Stimulated activated CD4-positive, alpha-beta T cell treated with anti-CD3 and anti-CD28 coated beads, Interleukin-2, amount 100 ng/mL, for 24 hours (primary cell): Measurements from ENCODE around the gene GPATCH8.

Source experiments
- DNase-seq, 2 donors: peaks; one replicate each; pipeline ENCODE4 v3.0.0-alpha.2; 2020

The GPATCH8 gene

DNA sequence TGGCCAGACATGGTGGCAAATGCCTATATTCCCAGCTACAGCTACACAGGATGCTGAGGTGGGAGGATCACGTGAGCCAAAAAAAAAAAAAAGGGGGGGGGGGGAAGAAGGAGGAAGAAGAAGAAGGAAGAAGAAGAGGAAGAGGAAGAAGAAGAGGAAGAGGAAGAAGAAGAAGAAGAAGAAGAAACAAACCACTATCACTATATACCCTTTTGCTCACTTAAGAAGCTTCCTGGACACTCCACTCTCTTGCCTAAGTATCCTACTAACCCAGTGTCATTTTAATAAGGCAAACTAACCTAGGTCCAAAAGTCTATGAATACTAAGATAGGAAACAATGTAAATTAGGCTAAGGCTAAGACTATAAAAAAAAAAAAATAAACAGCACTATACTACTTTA lies 54.8 kb downstream of the GPATCH8 start:
- DNase-seq = no peak

DNA sequence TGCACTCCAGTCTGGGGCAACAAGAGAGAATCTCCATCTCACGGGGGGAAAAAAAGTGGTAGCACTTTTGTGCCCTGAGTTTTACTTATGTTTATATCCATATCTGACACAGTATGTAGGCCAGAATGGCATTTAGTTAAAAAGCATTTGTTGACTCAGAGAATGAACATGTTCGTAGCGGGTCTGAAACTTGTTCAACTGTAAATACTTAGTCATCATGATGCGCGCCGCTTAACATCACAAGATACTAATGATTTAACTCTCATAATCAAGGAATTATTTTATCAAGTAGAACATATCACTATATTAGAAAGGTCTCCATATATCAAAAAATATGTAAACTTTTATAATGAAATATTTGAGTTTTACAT lies 58.5 kb downstream of the GPATCH8 start:
- no peak for DNase-seq

DNA sequence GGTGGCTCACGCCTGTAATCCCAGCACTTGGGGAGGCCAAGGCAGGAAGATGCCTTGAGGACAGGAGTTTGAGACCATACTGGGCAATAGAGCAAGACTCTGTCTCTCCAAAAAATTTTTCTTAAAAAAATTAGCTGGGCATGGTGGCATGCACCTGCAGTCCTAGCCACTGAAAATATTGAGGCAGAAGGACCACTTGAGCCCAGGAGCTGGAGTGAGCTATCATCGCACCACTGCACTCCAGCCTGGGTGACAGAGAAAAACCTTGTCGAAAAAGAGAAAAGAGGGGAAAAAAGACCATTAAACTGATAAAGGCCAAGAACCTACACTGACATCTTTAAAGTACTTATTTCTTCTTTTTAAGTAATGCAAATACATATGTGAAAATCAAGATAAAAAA lies 60.4 kb downstream of the GPATCH8 start:
- no peak for DNase-seq

DNA sequence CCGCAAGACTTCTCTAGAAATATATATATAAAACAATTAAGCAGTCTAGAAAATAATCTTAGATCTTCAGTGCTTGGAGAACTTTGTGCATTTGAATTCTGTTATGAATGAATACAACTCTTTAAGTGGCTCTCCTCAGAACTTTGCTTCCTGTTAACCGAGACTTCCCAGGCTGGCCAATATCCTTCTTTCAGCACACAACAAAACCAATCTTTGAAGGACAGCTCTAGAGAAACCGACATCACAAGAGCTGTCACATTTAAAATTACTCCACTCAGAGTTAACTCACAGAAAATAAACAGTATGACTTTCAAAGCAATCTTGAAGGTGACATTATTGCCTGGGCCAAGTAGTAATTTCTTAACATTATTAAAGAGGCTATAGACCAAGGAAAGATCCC lies 64.0 kb downstream of the GPATCH8 start:
- DNase-seq = no peak

DNA sequence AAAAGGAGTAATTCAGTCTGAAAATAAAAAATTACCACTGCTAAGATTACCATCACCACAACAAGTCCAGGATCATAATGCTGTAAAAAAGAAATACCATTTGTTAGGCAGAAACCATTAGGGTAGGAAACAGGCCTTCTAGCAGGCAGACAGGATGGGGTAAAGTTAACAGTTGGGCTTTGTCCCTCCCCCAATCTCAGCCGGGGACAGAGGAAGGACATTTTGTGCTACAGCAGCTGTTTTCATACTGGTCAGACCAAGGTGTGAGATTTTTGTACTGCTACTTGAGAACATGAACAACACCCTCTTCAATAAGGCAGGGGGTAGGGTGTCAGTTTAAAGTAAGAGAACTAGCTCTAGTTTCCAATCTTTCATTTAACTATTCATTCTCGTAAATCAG lies 64.6 kb downstream of the GPATCH8 start:
- no peak for DNase-seq

DNA sequence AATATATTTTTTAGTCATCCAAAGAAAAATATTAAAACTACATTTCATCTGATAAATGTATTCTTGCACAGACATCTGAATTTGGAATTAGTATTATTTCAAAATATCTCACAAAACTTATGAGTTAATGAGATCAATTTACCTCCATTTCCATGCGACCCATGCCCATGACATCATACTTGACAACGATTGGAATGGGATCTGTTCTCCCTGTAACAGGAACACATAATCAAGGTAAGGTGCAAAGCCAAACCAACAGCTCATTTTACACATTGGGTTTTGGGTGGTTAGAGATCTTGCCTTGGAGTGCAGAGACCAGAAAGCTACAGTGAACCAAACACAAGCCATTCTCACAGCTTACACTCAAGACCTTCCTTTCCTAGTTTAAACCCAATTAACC lies 66.9 kb downstream of the GPATCH8 start:
- DNase-seq = no peak

DNA sequence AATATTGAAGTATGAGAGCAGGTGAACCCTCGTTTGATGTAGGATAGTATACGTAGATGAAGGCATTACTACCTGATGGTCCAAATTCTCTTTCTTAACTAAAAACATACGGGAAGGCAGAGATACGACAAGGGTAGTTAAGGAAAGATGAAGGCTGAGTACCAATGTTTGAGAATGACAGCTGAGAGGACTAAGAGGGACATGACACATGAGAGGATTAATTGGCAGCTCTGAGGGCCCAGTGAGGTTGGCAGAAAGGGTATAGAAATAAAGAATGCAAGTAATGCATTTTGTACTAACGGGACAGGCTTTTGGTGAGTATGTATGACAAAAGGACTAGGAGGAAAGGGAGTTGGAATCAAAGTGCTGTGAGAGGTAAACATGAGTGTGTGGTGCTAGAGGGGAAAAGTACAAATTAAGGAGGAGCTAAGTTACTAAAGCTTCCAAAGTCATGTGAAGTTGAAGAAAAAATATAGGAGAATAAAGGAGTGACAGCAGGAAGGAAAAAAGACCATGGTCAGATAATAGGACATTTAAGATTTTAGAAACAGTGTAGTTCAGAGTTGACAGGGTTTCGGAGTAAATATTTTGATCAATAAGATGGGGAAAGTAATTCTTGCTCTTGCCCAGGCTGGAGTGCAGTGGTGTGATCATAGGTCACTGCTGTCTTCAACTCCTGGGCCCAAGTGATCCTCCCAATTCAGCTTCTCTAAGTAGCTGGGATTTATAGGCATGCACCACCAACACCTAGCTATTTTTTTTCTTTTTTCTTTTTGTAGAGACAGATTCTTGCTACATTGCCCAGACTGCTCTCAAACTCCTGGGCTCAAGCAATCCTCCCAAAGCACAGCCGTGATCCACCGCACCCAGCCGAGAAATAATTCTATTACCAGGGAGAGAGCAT lies 70.7 kb downstream of the GPATCH8 start:
- no peak for DNase-seq

DNA sequence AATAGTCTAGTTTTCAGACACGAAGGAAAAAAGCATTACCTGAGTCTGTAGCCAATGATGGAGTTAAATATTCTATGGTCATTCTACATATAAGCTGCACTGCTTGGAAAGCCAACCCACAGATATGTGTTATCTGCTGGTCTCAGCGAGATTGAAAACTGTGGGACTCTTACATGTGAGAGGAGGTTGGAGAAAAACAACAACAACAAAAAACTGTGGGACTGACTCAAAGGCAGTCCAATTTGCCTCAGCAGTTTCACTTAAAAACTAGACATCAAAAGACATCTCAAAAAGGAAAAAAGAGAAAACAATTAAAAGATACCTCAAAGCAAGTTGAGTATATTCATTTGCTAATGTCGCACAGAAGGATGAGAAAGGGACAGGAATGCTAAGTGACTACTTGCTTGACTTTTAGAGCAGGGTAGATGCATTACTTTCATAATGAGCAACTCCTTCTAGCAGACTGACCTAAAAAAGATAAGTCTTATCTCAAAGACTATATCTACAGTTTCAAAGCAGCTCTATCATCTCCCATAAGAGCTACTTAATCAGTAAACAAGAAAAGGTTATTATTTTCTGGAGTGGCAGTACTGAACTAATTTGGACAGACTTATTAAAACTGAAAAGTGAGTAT lies 78.3 kb downstream of the GPATCH8 start:
- no peak for DNase-seq

DNA sequence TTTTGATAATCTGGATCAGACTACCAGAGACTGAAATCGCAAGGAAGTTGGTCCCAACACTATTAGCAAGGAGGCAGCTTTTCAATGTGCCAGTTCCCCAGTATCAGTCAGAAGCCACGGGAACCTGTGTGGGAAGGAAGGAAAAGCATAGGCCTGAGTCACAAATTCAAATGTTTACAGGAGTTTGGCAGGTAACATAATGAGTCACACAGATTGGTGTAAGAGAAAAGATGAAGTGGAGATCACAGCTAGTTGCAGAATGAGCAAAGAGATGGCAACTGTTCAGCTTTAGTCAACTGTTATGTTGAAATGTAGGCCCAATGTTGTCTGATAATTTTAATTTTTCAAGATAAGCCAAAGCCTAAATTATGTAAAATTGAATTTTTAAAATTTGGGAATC lies 85.7 kb downstream of the GPATCH8 start:
- no peak for DNase-seq

DNA sequence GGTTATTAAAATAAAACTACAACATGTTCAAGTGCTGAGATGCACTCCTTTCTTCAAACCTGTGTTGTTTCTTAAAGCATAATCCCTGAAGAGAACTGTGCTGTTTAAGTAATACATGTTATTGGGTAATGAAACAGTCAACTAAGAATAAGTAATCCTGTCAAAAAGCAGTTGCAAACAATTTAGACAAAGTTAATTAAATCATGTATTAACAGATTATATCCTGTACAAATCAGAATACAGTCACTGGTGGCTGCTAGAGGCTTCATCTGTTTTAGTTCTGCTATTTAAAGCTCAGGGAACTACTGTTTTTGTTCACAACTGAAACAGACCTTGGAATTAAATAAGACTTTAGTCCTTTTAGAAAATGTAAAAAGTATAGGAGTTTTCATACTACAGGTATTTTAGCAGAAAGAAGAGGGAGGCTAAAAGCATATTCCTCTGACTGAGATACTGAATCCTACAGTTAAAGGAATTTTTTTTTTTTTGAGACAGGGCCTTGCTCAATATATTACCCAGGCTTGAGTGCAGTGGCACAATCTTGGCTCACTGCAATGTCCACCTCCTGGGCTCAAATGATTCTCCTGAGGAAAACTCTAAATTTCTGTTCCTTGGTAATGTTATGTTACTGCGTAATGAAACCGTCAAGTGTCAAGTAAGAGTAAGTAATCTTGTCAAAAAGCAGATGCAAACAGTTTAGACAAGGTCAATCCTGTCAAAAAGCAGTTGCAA lies 86.5 kb downstream of the GPATCH8 start:
- DNase-seq = no peak

DNA sequence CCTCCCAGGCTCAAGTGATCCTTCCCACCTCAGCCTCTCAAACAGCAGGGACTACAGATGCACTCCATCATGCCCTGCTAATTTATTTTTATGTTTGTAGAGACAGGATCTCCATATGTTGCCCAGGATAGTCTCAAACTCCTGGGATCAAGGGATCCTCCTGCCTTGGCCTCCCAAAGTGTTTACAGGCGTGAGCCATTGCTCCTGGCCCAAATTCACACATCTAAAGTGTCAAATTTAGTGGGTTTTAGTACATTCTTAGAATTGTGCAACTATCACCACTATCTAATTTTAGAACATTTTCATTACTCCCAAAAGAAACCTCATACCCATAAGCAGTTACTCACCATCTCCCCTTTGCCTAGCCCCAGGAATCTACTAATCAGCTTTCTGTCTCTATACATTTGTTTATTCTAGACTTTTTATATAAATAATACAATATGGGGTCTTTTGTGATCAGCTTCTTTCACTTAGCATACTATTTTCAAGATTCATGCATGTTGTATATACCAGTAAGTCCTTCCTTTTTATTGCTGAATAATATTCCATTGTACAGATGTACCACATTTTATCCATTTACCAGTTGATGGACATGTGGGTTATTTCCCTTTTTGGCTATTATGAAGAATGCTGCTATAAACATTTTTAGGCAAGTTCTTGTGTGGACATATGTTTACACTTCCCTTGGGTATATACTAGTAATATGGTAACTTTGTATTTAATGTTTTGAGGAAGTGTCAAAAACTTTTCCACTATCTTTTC lies 88.6 kb downstream of the GPATCH8 start:
- DNase-seq = no peak

DNA sequence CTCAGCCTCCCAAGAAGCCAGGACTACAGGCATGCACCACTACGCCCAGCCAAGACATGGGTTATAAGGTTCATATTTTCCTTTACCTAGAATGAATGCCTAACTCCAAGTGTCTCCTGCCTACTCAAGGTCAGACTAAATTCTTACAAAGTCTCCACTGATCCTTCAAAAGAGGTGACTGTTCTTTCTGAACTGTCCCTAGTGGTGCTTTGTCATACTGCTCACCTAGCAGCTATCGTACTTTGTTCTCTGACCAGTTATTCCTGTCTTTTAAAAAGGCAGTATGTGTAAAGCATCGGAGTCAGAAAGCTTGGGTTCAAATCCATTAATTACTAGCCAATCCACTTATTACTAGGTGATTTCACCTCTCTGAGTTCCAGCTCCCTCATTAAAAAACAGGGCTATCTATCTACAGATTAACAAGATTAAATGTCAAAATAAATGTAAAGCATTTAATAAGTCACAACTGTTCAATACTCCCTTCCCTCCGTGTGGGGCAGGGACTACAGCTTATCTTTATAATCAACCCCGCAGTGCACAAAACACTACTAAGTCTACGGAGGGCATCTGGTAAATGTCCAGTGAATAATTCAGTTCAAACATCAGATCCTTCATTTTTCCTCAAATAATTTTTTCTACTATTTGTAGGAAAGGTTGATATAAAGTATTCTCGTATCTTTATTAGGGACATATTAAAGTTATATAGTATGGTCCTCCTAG lies 93.7 kb downstream of the GPATCH8 start:
- DNase-seq = no peak

DNA sequence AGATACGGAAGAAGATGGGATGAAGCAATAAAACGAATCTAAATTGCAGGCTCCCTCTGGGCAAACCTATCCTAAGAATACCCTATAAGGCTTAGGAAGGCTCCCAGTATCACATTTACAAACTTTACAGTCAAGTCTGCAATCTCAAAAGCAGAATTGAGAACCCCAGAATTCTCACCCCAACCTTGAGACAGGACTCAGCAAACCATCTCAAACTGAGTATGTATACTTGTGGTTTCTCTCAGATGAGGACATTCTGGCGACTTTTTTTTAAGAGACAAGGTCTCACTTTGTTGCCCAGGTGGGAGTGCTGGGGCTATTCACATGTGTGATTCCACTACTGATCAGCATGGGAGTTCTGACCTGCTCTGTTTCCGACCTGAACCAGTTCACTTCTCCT lies 94.4 kb downstream of the GPATCH8 start:
- DNase-seq = no peak

DNA sequence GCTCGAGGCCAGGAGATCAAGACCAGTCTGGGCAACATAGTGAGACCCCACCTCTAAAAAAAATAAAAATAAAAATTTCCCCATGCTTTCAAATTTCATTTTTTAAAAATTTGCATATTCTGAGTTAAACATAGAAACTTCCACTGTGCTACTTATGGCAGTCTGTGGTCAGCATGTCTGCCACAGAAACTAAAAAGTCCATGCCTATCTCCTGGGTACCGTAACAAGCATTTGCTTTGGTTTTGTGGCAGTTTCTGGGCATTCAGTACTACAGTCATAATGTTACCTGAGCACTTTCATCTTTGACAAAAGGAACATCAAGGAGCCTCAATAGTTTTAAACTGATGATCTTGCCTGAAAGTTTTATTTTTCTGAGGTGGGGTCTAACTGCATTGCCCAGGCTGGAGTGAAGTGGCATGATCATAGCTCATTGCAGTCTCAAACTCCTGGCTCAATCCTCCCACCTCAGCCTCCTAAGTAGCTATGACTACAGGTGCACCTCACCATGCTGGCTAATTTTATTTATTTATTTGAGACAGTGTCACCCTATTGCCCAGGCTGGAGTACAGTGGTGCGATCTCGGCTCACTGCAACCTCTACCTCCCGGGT lies 100.5 kb downstream of the GPATCH8 start:
- no peak for DNase-seq

DNA sequence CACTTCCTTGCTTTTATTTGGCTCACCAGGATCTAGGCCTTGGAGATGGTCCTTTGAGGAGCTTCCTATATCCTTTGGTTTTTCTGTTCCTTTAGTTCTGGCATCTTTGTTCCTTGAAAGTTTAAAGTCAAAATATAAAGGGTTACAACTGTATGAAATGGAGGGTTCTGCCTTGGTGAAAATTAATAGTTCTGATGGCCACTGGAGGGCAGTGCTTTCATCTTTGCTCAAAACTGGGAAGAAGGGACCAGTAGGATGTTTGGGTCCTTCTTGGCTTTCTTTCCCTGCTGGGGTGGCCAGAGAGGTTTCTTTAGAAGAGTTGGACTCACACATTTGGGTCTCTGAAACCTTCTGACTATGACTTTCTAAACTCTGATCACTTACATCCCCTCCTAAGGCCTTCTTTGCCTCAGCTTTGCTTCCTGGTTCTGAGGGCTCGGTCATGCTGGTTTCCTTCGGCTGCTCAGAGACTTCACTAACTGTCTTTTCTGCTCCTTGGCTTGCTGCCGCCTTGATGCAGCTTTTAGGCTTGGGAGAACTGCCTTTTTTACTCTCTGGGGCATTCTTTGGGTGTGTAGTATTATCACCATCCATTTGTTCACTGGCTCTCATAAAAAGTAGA lies 102.9 kb downstream of the GPATCH8 start:
- no peak for DNase-seq

DNA sequence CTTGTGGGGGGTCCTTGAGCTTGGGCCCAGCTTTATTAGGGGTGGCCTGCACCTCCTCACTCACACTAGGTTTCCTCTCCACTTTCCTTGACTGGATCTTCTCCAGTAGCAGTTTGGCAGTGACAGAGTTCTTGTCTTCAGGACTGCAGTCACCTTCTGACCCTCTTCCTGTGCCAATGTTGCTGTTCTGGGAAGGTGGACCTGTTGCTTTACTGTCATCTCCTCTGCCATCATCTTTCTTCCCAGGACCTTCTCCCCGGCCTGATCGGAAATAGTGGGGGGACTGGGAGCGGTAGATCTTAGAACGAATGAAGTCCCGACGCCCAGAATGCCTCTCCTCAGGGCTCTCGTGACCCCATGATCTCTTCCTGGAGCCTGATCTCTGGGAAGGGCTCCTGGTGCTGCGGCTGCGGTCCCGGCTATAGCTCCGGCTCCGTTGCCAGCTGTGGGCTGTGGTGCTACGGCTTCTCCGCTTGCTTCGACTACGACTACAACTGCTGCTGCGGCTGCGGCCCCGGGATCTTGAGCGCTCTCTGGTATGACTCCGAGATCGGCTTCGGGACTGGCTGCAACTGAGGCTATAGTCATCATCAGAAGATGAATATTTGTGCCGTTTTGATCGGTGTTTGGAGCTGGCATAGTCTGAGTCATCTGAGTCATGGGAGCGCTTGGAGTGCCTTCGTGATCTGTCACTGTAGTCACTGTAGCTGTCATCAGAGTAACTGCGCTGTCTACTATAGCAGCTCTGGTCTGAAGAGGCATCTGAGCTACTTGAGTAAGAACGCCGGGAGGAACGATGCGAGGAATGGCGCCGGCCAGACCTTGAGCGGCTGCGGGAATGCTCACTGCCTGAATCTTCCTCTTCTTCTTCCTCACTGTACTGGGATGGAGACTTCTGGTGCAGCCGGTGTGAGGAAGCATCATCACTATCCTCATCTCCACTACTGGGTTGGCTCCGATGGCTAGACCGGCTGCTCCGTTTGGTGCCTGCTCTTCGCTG lies 104.2 kb downstream of the GPATCH8 start:
- no peak for DNase-seq

DNA sequence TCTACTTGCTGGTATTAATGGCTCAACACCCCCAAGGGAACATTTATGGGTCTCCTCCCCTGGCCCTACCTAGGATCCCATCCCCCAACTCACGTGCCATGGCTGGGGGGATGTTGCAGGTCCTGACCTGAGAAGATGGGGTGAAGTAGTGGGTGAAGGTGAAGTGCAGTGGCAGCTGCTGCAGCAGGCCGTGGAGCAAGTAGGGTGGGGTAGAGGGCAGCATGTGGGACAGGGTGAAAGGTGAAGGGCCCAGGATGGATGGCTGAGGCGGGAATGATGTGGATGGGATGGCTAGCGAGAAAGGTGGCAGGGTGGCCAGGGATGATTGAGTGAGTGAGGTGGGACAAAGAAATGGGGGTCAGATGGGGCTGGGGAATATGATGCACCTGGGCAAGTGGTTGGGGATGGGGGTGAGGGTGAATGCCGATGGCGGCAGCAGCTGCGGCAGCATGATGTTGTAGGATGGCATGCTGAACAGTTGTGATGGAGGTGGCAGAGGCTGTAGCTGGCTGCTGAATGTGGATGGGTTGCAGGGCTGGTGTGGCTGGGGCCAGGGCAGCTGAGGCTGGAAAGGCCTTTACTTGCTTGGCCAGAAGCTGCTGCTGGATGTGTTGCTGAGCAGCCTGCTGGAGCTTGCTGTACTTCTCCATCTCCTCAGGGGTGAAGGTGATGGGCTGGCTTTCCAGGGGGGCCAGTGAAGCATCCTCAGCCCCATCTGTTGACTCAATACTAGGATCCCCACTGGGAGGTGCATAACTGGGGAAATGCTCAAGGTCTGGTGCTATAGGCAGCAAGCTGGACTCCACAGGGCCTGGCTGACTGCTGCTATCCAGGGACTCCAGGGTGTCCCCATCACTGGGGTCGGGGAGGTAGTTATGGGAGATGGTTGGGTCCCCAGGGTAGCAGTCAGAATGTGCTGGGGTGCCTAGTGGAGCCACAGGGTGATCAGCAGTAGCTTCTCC lies 105.4 kb downstream of the GPATCH8 start:
- no peak for DNase-seq

DNA sequence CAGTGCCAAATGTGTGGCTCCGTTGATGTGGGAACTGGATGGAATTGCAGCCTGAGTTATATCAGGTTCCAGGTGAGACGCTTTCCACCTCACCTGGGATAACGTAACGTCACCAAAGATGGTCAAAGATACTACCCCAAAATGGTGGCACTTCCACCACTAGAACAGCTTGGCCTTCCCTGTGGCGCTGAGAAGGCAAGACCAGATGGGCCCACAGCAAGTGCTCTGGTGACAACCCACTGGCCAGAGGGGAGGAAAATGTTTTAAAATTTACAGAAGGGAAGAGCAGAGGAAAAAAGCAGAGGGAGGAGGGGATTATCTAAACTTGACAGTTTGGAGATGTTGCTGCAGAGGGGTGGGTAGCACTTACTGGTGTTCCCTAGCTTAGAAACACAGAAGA lies 106.3 kb downstream of the GPATCH8 start:
- DNase-seq = no peak

DNA sequence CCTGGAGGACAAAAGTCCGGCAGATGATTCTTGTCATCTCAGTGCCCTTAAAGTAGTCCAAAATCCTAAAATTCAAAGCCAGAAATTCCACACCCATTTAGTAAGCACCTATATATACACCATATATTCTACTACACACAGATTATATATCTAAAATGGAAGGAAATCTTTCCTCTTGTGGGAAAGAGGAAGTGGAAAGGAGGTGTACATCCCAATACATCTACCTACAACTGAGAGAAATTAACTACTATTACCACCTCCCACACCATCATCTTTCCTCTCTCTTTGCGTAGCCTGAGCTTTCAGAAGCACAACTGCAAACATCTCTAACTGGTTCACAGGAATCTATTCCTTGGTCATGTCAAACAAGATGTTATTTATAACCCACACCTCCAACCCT lies 108.4 kb downstream of the GPATCH8 start:
- no peak for DNase-seq
